SU-DHL-6 (cell line): ENCODE measurements around the gene IGFBPL1.

Experiments
- H2AFZ ChIP-seq: fragments of 200-600 bp; sonication (generic); 2 replicates; pipeline ENCODE4 v1.6.1; 2014; ENCODE audit warnings: low read depth, mild to moderate bottlenecking, moderate library complexity, mixed read lengths, antibody characterized with exemption, low read length; ENCODE audit not compliant: severe bottlenecking
- H3F3A ChIP-seq: fragments of 200-600 bp; shearing (Covaris generic); 2 replicates; pipeline ENCODE4 v1.6.0; 2016; ENCODE audit warnings: antibody characterized with exemption, mild to moderate bottlenecking; ENCODE audit not compliant: insufficient read depth
- H3K27ac ChIP-seq: fragments of 200-600 bp; sonication (generic); 2 replicates; pipeline ENCODE4 v1.5.1; 2016; ENCODE audit warnings: low read depth, mild to moderate bottlenecking, low read length, moderate library complexity, mixed read lengths
- H3K27me3 ChIP-seq: fragments of 200-600 bp; sonication (generic), shearing (Covaris generic); 2 replicates; pipeline ENCODE4 v1.6.0; 2014; ENCODE audit warnings: mild to moderate bottlenecking, low read length
- H3K36me3 ChIP-seq: fragments of 200-600 bp; sonication (generic); 2 replicates; pipeline ENCODE4 v1.6.1; 2014; ENCODE audit warnings: mild to moderate bottlenecking, low read length, mixed read lengths
- H3K4me2 ChIP-seq: fragments of 300-600, 200-600 bp; shearing (Covaris generic), sonication (generic); 2 replicates; pipeline ENCODE4 v1.6.0; 2014; ENCODE audit warnings: low read length, low read depth, mild to moderate bottlenecking; ENCODE audit not compliant: poor library complexity, severe bottlenecking
- H3K4me3 ChIP-seq: fragments of 200-600 bp; sonication (generic); 2 replicates; pipeline ENCODE4 v1.5.1; 2014; ENCODE audit warnings: antibody characterized with exemption, low read length, mild to moderate bottlenecking, mixed read lengths; ENCODE audit not compliant: insufficient read depth, poor library complexity, severe bottlenecking
- H3K79me2 ChIP-seq: fragments of 200-600 bp; sonication (generic); 2 replicates; pipeline ENCODE4 v1.6.1; 2014; ENCODE audit warnings: mild to moderate bottlenecking, low read length, moderate library complexity; ENCODE audit not compliant: insufficient read depth
- H3K9ac ChIP-seq: fragments of 200-600 bp; sonication (generic); 2 replicates; pipeline ENCODE4 v1.7.0; 2014; ENCODE audit warnings: mild to moderate bottlenecking, low read length
- H3K9me2 ChIP-seq: fragments of 200-600 bp; sonication (generic); replicated peaks from 2 replicates; pipeline ENCODE4 v1.6.1; 2014; ENCODE audit warnings: low read length; ENCODE audit not compliant: insufficient read depth
- H3K9me3 ChIP-seq: fragments of 200-600 bp; sonication (generic); 2 replicates; pipeline ENCODE4 v1.6.1; 2014; ENCODE audit warnings: low read length, mixed read lengths; ENCODE audit not compliant: insufficient read depth
- H4K20me1 ChIP-seq: fragments of 200-600 bp; sonication (generic); 2 replicates; pipeline ENCODE4 v1.6.1; 2014; ENCODE audit warnings: low read depth, mild to moderate bottlenecking, antibody characterized with exemption, low read length, moderate library complexity, mixed read lengths
- CTCF ChIP-seq: fragments of 200-600 bp; sonication (generic); IDR thresholded peaks from one replicate; pipeline ENCODE4 v1.5.1; 2017; ENCODE audit warnings: antibody characterized with exemption, mild to moderate bottlenecking, low read length, moderate library complexity; ENCODE audit not compliant: insufficient read depth, poor library complexity, severe bottlenecking
- EZH2phosphoT487 ChIP-seq: fragments of 200-600 bp; sonication (generic), shearing (Covaris generic); conservative IDR thresholded peaks from 2 replicates; pipeline ENCODE4 v1.6.1; 2018; ENCODE audit warnings: mild to moderate bottlenecking, antibody characterized with exemption, low read length, moderate library complexity, mixed read lengths

IGFBPL1 gene

GRCh38 chr9:38362852-38363588 is 61.2 kb downstream of the IGFBPL1 start:
- Histone ChIP-seq H3F3A (no peaks in the 10 kb centered on the region), H3K79me2 (no peaks in the 10 kb centered on the region), H3K27me3 (no peaks in the 10 kb centered on the region), H3K9me3 (no peaks in the 10 kb centered on the region), H3K4me2 (no peak overlapping the region), H4K20me1 (no peaks in the 10 kb centered on the region), H3K27ac (no peak overlapping the region), H3K9ac (no peak overlapping the region), H3K4me3 (no peak overlapping the region), H2AFZ (no peak overlapping the region), H3K36me3 (no peaks in the 10 kb centered on the region), H3K9me2 (no peaks in the 10 kb centered on the region)
- TF ChIP-seq EZH2phosphoT487 (no peak), CTCF (peak; percentile 11)

- H3K79me2 ChIP-seq, result no peaks in the 10 kb centered on the region
- no peaks in the 10 kb centered on the region for H3K9me2 ChIP-seq
- TF ChIP-seq EZH2phosphoT487 (no peak), CTCF (no peak)
These were observed 62.8 kb downstream of the IGFBPL1 start for GRCh38 chr9:38361473-38361850.

DNA sequence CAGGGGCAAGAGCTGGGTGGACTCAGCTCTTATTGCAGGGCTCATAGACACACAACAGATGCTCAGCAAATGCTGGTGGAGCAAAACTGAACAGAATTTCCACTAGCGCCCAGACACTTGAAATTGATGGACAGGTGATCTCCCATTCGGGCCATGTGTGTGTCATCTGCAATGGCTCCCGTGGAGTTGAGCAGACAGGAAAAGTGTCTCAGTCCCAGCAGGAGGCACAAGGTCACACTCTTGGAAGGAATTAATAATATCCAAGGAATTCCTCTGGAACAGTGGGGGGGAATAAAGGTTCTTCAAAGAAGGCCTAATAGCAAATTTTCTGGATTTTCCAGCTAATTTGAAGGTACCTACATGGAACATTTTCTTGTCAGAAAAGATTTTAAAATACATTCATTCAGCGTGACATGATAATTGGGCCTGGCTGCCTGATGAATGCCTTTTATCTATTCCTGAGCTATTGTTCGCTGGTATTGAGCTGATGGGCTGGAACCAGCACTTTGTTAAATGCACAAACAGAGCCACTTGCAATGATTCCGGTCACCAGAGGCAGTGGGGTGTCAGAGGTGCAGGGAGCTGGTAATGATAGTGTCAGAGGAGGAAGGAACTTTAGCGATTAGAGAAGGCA is 63.3 kb downstream of the IGFBPL1 start:
- no peak overlapping the region for H3K27ac ChIP-seq
- no peak overlapping the region for H3K4me3 ChIP-seq
- no peak overlapping the region for H3K9ac ChIP-seq
- H3K27me3 ChIP-seq, result no peaks in the 10 kb centered on the region
- no peaks in the 10 kb centered on the region for H3K9me3 ChIP-seq
- H3K4me2 ChIP-seq, result no peak overlapping the region
- H3F3A ChIP-seq, result no peaks in the 10 kb centered on the region
- no peaks in the 10 kb centered on the region for H3K9me2 ChIP-seq
- TF ChIP-seq EZH2phosphoT487, result no peak
- no peak for TF ChIP-seq CTCF
- no peak overlapping the region for H2AFZ ChIP-seq
- no peaks in the 10 kb centered on the region for H4K20me1 ChIP-seq
- H3K79me2 ChIP-seq, result no peaks in the 10 kb centered on the region
- H3K36me3 ChIP-seq, result no peaks in the 10 kb centered on the region

More at GRCh38 chr9:38361473-38361850, 62.8 kb downstream of the IGFBPL1 start:
- no peak overlapping the region for H2AFZ ChIP-seq
- no peaks in the 10 kb centered on the region for H3K9me3 ChIP-seq
- no peaks in the 10 kb centered on the region for H4K20me1 ChIP-seq
- H3K27ac ChIP-seq, result no peak overlapping the region
- H3K36me3 ChIP-seq, result no peaks in the 10 kb centered on the region
- no peak overlapping the region for H3K9ac ChIP-seq
- no peak overlapping the region for H3K4me2 ChIP-seq
- no peak overlapping the region for H3K4me3 ChIP-seq
- no peaks in the 10 kb centered on the region for H3F3A ChIP-seq
- H3K27me3 ChIP-seq, result no peaks in the 10 kb centered on the region
